Measurements from ENCODE around the gene NPM1. TPM values are rescaled to one million over a fixed set of nuclear protein-coding genes. Genes with fewer than 3 reads are reported as not detected.

The NPM1 gene
- total and polyA plus RNA-seq, 2 of the 13 experiments (the other 11 are each of a cell fraction or from before 2014, with no cell fraction given) = 2,047 to 3,353 TPM

DNA sequence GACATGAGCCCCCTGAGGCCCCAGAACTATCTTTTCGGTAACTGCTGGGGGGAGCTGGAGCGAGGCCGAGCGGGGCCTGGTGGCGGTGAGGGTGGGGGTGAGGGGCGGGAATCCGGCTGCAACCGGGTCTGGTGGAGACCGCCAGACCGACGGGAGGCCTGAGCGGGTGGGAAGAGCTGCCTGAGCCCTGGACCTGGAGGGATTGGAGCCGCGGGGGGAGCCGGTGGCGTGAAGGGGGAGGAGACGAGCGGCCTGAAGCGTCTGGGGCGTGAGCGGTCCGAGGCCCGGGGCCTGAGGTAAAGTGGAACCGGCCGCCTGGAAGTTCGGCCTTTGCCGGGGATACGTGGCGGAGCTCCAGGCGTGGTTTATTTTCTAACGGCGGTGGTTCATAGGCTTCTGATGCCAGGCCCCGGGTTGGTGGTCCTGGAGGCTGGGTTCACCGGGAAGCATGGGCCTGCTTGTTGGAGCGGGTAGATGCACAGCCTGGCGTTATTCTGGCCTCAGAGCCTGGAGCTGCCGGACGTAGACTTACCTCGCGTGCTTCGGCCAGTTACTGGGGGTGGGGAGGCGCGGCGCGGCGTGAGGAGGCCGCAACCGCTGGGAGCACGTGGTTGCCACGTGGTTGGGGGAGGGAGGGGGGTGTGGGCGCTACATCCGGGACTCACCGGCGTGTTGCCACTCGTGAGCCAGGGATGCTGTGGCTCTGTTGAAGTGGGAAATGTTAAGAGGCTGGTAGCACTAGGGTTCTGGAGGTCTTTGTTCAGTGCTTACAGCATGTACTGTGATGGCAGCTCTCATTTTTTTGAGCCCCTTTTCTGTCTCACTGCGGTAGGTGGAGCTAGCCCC, 544 bp downstream of the NPM1 start (continued):
- TF ChIP-seq, protein P1, sequence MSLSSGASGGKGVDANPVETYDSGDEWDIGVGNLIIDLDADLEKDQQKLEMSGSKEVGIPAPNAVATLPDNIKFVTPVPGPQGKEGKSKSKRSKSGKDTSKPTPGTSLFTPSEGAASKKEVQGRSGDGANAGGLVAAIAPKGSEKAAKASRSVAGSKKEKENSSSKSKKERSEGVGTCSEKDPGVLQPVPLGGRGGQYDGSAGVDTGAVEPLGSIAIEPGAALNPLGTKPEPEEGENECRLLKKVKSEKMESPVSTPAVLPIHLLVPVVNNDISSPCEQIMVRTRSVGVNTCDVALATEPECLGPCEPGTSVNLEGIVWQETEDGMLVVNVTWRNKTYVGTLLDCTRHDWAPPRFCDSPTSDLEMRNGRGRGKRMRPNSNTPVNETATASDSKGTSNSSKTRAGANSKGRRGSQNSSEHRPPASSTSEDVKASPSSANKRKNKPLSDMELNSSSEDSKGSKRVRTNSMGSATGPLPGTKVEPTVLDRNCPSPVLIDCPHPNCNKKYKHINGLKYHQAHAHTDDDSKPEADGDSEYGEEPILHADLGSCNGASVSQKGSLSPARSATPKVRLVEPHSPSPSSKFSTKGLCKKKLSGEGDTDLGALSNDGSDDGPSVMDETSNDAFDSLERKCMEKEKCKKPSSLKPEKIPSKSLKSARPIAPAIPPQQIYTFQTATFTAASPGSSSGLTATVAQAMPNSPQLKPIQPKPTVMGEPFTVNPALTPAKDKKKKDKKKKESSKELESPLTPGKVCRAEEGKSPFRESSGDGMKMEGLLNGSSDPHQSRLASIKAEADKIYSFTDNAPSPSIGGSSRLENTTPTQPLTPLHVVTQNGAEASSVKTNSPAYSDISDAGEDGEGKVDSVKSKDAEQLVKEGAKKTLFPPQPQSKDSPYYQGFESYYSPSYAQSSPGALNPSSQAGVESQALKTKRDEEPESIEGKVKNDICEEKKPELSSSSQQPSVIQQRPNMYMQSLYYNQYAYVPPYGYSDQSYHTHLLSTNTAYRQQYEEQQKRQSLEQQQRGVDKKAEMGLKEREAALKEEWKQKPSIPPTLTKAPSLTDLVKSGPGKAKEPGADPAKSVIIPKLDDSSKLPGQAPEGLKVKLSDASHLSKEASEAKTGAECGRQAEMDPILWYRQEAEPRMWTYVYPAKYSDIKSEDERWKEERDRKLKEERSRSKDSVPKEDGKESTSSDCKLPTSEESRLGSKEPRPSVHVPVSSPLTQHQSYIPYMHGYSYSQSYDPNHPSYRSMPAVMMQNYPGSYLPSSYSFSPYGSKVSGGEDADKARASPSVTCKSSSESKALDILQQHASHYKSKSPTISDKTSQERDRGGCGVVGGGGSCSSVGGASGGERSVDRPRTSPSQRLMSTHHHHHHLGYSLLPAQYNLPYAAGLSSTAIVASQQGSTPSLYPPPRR (CRISPR knock-in tag; IDR thresholded peaks at IDR 0.05; ENCODE audit: borderline replicate concordance) = peak; percentile 47; the same call in 1 of the 2 replicates
- TF ChIP-seq TMF1 (CRISPR knock-in tag; IDR thresholded peaks at IDR 0.05; ENCODE audit: low read depth) (peak; percentile 93; the same call in 1 of the 2 replicates), ZNF567 (CRISPR knock-in tag; IDR thresholded peaks at IDR 0.05; ENCODE audit: borderline replicate concordance) (no peak), SNAPC2 (CRISPR knock-in tag; IDR thresholded peaks at IDR 0.05) (peak; percentile 27; the same call in 1 of the 2 replicates)

DNA sequence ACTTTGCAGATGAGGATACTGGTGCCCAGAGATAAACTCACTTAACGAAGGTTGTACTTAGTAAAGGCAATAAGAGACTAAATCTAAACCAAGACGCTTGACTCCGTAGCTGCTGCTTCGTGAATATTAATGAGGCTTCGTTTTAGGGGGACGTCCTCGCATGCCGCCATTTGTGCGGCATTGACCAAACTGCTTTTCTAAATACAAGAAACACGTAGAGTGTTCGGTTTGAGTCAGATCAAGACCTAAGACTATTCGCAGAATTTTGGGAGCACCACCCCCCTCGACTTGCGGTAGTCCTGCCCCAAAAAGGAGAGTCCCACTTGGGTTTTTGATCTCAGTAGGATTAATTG, 1.1 kb downstream of the NPM1 start:
- Histone ChIP-seq H3K79me2 (ENCODE audit: insufficient read depth, low read length) (peaks cover 64% of the 10 kb centered on the region), H3K4me2 (ENCODE audit: low read depth, low read length) (peak overlapping the region; percentile 94), H2AFZ (ENCODE audit: low read length) (no peak overlapping the region), H3K4me1 (ENCODE audit: insufficient read depth, low read length) (peaks cover 46% of the 10 kb centered on the region), H4K20me1 (ENCODE audit: insufficient read depth, low read length) (peaks cover 57% of the 10 kb centered on the region), H3K27ac (ENCODE audit: extremely low read length, insufficient read depth, low read length) (peak overlapping the region; percentile 88), H3K27me3 (ENCODE audit: control insufficient read depth in 1 of 2, insufficient read depth in 2 of 2, low read length in 2 of 2) (no peaks in the 10 kb centered on the region; a peak in 1 of 5 replicates), H3K4me3 (replicated peaks in 1 of 3; ENCODE audit: insufficient read depth in 1 of 3, low read depth in 2 of 3, low read length in 3 of 3) (peak overlapping the region; percentile 88 to 93 (median 92)), H3K36me3 (replicated peaks in 1 of 2; ENCODE audit: control insufficient read depth in 1 of 2, insufficient read depth in 2 of 2, low read length in 2 of 2) (peaks cover 8 to 29% of the 10 kb centered on the region in 2 experiments), H3K9me3 (ENCODE audit: low read length) (no peaks in the 10 kb centered on the region), H3K9ac (ENCODE audit: insufficient read depth, low read depth, low read length) (peak overlapping the region; percentile 96)
- in situ Hi-C loops (cut with HindIII; ENCODE audit: extremely low pct_ligation_motif_present, low pct_unique_long_range_greater_than_20kb) (no loop called here), intact Hi-C loops (cut with micrococcal nuclease; ENCODE audit: unreplicated experiment) (no loop called here)
- FAIRE-seq (no peak), ATAC-seq (no peak), DNase-seq (ENCODE audit: low spot score) (no peak)
- BruUV-seq (replicated peaks) = TSS peak; percentile 48
- ChIA-PET POLR2A (interaction anchor here (1.1 to 2.7 kb wide), 3 partner anchors 11 to 30 kb away, joined by 3 to 13 read pairs (median 8); partner anchors contain the start of gene FGF18), CTCF (ENCODE audit: low intra/inter-chr PET ratio, low total read pairs) (no interaction called here)
- WGBS (ENCODE audit: low lambda C conversion rate) = under 1% methylated on average over 14 of the region's 14 CpGs
- TF ChIP-seq ZNF121 (CRISPR knock-in tag; IDR thresholded peaks at IDR 0.05) (no peak), KLF12 (CRISPR knock-in tag; IDR thresholded peaks at IDR 0.05; ENCODE audit: borderline replicate concordance) (0 out of 2 replicates have a peak, but pooled peaks have one; percentile 22), MEIS2 (CRISPR knock-in tag; IDR thresholded peaks at IDR 0.05) (0 out of 2 replicates have a peak, but pooled peaks have one; percentile 9), ZNF672 (CRISPR knock-in tag; IDR thresholded peaks at IDR 0.05) (no peak)
- TF ChIP-seq, protein P2, sequence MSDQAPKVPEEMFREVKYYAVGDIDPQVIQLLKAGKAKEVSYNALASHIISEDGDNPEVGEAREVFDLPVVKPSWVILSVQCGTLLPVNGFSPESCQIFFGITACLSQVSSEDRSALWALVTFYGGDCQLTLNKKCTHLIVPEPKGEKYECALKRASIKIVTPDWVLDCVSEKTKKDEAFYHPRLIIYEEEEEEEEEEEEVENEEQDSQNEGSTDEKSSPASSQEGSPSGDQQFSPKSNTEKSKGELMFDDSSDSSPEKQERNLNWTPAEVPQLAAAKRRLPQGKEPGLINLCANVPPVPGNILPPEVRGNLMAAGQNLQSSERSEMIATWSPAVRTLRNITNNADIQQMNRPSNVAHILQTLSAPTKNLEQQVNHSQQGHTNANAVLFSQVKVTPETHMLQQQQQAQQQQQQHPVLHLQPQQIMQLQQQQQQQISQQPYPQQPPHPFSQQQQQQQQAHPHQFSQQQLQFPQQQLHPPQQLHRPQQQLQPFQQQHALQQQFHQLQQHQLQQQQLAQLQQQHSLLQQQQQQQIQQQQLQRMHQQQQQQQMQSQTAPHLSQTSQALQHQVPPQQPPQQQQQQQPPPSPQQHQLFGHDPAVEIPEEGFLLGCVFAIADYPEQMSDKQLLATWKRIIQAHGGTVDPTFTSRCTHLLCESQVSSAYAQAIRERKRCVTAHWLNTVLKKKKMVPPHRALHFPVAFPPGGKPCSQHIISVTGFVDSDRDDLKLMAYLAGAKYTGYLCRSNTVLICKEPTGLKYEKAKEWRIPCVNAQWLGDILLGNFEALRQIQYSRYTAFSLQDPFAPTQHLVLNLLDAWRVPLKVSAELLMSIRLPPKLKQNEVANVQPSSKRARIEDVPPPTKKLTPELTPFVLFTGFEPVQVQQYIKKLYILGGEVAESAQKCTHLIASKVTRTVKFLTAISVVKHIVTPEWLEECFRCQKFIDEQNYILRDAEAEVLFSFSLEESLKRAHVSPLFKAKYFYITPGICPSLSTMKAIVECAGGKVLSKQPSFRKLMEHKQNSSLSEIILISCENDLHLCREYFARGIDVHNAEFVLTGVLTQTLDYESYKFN (CRISPR knock-in tag; conservative IDR thresholded peaks at IDR 0.05) = no peak
- TF ChIP-seq, protein P3, sequence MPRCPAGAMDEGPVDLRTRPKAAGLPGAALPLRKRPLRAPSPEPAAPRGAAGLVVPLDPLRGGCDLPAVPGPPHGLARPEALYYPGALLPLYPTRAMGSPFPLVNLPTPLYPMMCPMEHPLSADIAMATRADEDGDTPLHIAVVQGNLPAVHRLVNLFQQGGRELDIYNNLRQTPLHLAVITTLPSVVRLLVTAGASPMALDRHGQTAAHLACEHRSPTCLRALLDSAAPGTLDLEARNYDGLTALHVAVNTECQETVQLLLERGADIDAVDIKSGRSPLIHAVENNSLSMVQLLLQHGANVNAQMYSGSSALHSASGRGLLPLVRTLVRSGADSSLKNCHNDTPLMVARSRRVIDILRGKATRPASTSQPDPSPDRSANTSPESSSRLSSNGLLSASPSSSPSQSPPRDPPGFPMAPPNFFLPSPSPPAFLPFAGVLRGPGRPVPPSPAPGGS (CRISPR knock-in tag; IDR thresholded peaks at IDR 0.05) = no peak
- TF ChIP-seq, protein P4, sequence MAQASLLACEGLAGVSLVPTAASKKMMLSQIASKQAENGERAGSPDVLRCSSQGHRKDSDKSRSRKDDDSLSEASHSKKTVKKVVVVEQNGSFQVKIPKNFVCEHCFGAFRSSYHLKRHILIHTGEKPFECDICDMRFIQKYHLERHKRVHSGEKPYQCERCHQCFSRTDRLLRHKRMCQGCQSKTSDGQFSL (CRISPR knock-in tag; IDR thresholded peaks at IDR 0.05) = peak; percentile 6; the same call in 1 of the 2 replicates

All from HepG2 (cell line).